Testis (tissue), 2 donors: ENCODE data around the gene PBX2.

Experiments
- CTCF ChIP-seq, 3 experiments: fragments of 450-650 bp in 2 of 3; fragments of 200-600 bp in 1 of 3; sonication (generic) in 1 of 3; IDR thresholded peaks; one replicate each; pipeline ENCODE4 v1.5.1; 2016 to 2019; ENCODE audit warnings: antibody characterized with exemption in 3 of 3, mild to moderate bottlenecking in 2 of 3, moderate library complexity in 1 of 3
- POLR2A ChIP-seq: fragments of 450-650 bp; IDR thresholded peaks from one replicate; pipeline ENCODE4 v1.6.1; 2017; ENCODE audit warnings: antibody characterized with exemption, mild to moderate bottlenecking, moderate library complexity

- TF ChIP-seq CTCF (IDR thresholded peaks at IDR 0.05) (no peak), POLR2A (peak; percentile 84)
These were observed at the start of gene PBX2 for GRCh38 chr6:32190054-32190851.
